ENCODE measurements around the gene BIRC7.
"Not testable (repeated sequence)": the region's sequence is repeated elsewhere in the genome, so short reads cannot be mapped to it uniquely, and the experiment has no call there.

Gene BIRC7

DNA sequence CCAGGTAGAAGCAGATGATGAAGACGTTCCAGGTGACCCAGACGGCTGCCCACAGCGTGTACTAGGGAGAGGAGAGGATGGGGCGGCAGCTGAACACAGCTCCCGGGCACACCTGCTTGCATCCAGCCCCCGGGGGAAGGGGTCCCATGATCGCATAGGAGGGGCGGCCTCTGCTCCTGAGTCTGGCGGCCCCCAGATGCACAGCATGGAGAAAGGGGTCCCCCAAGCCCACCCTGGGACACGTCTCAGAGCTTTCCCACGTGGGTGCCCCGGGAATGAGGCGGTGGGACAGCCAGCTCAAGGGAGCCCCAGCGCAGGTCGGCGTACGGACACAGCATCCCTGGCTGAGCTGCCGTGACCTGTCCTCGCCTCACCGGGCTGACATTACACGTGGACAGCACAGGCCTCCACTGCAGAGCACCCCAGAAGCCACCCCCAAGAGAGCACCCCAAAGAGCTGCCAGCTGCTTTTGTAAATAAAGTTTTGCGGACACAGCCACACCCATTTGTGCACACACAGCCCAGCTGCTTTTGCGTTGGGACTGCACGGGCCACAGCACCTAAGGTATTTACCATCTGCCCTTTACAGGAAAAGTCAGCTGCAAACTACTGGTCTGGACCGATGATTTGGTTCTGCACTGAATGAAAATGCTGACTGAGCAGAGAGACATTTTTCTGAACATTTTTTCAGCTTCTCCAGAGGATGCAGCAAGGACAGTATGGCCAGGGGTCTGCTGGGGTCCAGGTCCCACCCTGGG is 13.3 kb downstream of the BIRC7 start:
- no peak for DNase-seq (ENCODE audit: low read depth in 2 of 2)

- no peak for DNase-seq (ENCODE audit: low read depth in 2 of 2)
Measured at GRCh38 chr20:63249891-63250290, 14.2 kb downstream of the BIRC7 start.

- not testable (repeated sequence) for DNase-seq (ENCODE audit: low read depth in 2 of 2)
Measured at GRCh38 chr20:63251350-63251749, 15.6 kb downstream of the BIRC7 start.

- no peak for DNase-seq (ENCODE audit: low read depth in 2 of 2)
Measured at GRCh38 chr20:63252284-63252711, 16.6 kb downstream of the BIRC7 start.

DNA sequence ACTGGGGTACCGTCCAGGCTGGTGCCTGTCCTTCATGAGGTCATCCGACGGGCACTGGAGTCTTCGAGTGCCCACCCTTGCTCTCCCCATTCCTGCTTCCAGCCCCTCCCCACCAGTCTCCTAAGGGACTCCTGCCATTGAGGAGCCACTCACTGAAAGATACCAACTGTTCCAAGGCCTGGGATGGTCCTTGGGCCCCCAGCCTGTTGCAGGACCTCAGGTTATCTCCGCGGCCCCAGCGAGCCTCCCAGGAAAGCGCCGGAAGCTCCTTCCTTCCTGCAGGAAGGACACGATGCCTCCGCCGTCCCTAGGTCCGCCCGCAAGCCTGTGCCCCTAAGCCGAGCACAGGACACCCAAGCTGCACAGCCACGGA is 17.3 kb downstream of the BIRC7 start:
- DNase-seq (ENCODE audit: low read depth in 2 of 2) = no peak

DNA sequence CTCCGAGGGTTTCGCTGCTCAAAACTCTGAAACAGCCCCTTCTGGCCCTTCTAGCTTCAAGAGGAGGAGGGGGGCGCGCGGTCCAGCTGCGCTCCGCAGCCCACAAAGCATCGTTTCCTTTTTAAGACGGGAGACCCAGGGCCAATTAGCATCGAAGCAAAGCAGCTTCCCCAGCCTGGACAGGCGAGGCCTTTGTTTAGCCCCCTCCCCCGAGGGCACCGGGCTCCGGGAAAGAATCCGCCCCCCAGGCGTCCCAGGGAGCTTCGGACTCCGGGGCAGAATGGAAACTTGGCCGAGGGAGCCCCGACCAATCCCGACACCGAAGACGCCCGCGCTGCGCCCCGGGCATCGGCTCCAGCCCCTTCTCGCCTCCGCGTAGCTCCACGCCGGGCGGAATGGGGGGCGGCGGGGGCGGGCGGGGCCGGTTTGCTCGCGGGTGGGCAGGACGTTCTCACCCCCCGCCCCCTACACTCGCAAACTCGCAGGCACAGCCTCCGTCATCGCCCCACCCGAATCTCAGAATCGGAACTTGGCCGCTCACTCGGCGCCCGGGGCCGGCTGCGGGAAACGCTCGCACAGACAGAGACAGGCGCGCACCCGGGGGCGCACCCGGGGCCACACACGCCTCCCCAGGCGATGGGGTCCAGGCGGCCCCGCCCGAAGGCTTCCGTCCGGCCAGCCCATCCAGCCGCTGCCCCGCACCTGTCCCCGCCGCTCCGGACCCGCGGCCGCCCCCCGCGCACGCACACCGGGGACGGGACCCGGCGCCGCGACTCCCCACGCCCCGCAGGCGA is 17.9 kb downstream of the BIRC7 start:
- DNase-seq (ENCODE audit: low read depth in 2 of 2) = no peak

- no peak for DNase-seq (ENCODE audit: low read depth in 2 of 2)
Measured at GRCh38 chr20:63254232-63254605, 18.5 kb downstream of the BIRC7 start, which contains the start of gene NKAIN4. TSS of gene NKAIN4 (minus strand) at chr20:63254463. CDS start at chr20:63254450, 13 bp downstream.

DNA sequence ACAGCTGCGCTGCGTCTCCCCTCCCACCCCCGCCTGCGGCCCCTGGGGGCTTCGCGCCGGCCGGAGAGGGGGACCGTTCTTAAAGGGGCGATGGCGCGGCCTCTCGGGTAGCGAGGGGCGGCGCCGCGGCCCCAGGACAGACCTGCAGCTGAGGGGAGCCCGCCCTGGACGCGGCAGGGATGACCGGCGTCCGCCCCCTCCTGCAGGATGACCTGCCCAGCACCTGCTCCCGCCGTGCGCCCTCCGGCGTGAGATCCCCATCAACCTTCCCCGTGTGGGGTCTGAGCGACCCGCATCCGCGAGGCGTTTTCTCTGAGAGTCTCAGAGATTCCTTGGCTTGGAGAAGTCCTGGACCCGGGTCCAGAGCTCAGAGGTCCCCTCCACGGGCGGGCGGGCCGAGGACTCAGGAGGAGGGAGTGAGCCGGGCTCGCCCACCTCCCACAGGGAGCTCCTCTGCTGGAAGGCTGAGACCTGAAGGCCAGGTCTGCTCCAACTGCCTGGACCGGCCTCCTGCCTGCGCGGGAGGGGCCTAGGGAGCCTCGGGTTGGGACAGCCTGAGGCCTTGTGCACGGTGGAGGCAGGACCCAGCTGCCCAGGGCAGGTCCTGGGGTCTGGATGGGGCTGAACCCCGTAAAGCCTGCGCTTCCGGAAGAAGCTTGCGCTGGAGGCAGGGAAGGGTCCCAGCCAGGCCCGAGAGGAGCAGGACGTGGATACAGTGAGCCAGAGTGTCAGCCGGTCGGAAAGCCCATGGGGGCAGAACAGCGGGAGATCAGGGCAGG is 19.1 kb downstream of the BIRC7 start:
- no peak for DNase-seq (ENCODE audit: low read depth in 2 of 2)

DNA sequence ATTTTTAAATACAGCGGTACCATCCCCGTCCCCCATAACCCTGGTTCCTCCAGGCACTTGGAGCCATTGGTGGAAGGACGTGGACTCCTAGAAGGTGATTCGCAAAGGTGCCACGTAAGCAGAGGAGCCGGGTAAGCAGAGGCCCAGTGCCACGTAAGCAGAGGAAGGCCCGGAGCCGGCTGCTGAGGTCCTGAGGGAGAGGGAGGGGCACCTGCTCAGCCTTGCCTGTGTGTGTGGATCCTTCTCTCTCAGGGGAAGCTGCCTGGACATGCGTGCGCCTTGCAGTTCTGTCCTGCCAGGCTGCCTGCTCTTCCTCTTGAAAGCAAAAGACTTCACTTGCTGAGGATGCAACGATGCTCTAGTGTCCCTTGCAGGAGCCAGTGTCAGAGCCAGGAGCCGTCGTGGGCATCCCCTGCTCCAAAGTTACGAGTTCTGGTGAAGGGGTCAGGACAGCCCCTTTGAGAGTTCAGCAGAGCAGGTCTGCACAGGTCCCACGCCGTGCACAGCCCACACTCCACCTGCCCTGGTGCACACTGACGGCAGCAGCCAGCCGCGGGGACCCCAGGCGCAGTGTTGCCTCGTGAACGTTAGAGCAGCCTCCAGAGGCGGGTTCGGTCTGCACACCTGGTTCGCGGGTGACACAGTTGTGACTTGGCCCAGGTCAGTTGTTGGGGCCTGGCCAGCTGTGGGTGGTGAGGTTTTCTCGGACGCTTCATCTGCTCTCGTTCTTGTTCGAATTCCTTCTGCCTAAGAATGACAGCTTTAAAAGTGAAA is 20.4 kb downstream of the BIRC7 start:
- DNase-seq (ENCODE audit: low read depth in 2 of 2) = no peak

- no peak for DNase-seq (ENCODE audit: low read depth in 2 of 2)
Measured at GRCh38 chr20:63256954-63257353, 21.2 kb downstream of the BIRC7 start.

DNA sequence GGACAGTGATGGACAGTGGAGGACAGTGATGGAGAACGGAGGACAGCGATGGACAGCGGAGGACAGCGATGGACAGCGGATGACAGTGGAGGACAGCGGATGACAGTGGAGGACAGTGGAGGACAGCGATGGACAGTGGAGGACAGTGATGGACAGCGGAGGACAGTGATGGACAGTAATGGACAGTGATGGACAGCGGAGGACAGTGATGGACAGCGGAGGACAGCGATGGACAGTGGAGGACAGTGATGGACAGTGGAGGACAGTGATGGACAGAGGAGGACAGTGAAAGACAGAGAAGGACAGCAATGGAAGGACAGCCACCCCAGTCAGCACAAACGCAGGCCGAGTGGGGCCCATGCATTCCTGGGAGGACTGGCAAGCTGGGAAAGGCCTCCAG is 21.9 kb downstream of the BIRC7 start:
- no peak for DNase-seq (ENCODE audit: low read depth in 2 of 2)

DNA sequence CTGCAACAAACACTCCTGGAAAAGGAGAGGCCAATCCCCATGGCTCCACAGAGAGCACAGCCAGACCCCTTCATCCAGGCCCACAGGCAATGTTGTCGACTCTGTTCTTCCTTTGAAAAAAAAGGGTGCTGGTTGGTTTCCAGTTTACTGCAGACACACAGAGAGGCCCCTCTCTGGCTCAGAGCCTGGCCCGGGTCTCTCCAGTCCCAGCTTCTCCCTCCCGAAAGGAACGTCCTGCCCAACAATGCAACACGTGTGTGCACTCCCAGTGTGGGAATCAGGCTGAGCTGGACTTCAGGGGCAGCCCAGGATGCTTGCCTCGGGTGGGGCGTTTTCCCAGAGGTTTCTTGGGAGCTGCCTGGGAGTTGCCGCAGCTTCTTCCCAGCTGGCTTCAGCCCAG is 23.1 kb downstream of the BIRC7 start:
- no peak for DNase-seq (ENCODE audit: low read depth in 2 of 2)

GRCh38 chr20:63259734-63260460 is 24.2 kb downstream of the BIRC7 start:
- DNase-seq (ENCODE audit: low read depth in 2 of 2) = no peak

DNA sequence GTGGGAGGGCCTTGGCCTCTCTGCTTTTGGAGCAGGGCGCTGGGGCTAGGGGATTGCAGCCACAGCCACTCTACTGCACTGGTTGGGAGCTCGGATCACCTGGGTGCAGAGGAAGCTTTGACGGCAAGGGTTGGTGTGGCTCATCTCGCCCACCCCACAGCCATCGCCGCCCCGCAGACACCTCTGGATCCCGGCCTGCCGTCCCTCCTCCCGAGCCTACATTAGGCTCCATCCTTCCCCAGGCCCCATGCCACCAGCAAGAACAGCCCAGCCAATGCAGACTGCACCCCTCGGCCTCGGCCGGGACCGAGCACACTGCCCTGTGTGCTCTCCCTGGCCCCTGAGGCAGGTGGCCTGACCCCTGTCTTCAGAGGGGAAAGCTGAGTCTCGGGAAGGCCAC is 24.8 kb downstream of the BIRC7 start:
- DNase-seq (ENCODE audit: low read depth in 2 of 2) = no peak

DNA sequence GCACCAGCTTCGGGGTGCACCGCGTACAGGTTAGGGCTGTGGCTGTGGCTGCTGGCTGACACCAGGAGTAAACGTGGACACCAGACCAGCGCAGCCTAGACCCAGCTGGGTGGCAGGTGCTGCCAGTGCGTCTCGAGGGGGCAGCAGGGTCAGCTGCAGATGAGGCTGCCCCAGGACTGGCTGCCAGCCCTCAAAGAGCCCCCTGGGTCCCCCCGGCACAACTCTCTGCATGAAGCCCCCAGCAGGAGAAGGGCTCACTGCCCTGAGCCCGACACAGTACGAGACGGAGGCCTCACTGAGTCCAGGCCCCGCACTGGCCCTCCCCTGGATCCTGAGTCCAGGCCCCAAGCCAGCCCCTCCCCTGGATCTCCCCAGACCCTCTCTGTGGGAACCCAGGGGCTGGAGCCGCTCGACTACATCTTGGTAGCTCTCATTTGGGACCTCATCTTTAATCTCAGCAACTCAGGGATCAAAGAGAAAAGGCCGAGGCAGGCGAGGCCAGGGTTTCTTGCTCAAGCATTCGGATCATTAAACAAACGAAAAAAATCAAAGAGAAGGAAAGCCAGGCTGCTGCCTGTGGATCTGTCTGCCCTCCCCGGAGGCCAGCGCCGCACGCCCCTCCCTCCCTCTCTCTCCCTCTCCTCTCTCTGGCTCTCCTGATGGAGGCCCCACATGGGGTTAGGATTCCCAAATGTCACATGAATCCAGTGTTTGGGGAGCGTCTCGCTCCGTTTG is 25.5 kb downstream of the BIRC7 start:
- DNase-seq (ENCODE audit: low read depth in 2 of 2) = no peak

GRCh38 chr20:63261795-63262528 is 26.3 kb downstream of the BIRC7 start:
- no peak for DNase-seq (ENCODE audit: low read depth in 2 of 2)

DNA sequence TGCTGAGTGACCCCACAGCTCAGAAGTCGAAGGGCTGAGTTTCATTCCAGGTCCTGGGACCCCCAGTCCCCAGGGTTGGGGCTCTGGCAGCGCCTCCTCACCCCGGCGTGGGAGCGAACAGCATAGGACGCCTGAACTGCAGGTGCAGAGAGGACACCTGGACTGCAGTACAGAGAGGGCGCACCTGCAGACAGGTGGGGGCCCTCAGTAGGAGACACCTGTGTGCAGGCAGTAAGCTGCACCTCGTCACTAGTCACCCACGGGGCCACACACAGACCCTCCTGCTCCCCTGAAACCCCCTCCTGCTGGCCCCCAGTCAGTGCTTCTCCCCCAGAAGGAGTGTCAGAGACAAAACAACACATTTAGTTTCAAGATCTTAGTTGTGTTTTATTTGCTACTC is 27.1 kb downstream of the BIRC7 start:
- no peak for DNase-seq (ENCODE audit: low read depth in 2 of 2)

DNA sequence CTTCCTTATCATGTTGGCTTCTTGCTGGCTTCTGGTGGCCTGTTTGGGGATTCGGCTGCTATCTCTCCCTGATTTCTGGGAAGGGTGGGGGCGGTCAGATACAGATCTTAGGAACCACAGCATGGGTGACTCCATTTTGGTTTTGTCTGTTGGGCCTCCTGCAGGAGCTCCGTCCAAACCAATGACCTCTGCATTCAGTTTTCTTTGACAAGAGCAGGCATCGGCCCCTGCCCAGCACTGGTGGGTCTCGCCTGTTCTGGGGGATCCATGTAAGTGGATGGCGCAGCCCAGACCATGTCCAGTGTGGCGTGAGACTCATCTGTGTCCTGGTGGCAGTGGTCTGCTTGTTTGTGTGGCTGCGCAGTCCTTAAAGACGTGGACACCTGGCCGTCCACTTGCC is 28.3 kb downstream of the BIRC7 start:
- DNase-seq (ENCODE audit: low read depth in 2 of 2) = no peak

- DNase-seq (ENCODE audit: low read depth in 2 of 2) = no peak
Measured at GRCh38 chr20:63264519-63264918, 28.8 kb downstream of the BIRC7 start.

Data from stimulated activated CD4-positive, alpha-beta T cell treated with anti-CD3 and anti-CD28 coated beads, Interleukin-1b, Interleukin-23, amount 100 ng/mL, for 1 hour (primary cell).